Measurements from ENCODE around the gene ITM2B. TPM values are rescaled to one million over a fixed set of nuclear protein-coding genes. Genes with fewer than 3 reads are reported as not detected.
A peak's percentile ranks its signal among the peaks of the same experiment; 100 is the strongest.

Gene ITM2B
- total RNA-seq, 4 donors from 2014 or later: 117 to 352 (median 310) TPM

GRCh38 chr13:48264058-48264457, 31.1 kb downstream of the ITM2B start:
- H3K4me1 ChIP-seq: peaks cover 0 to 7% (median 0%) of the 10 kb centered on the region in 4 donors
- no peak overlapping the region for H3K27ac ChIP-seq
- DNase-seq: no peak
- H3K9me3 ChIP-seq: no peaks in the 10 kb centered on the region
- TF ChIP-seq POLR2A (IDR thresholded peaks at IDR 0.05) (no peak), EP300 (IDR thresholded peaks at IDR 0.05; ENCODE audit: low read depth) (no peak), CTCF (IDR thresholded peaks at IDR 0.05) (no peak), POLR2AphosphoS5 (IDR thresholded peaks at IDR 0.05) (no peak)
- WGBS, 2 donors (ENCODE audit: low coverage in 1 of 2): 82 to 84% methylated on average over 2 of the region's 2 CpGs
- peaks cover 0 to 52% (median 16%) of the 10 kb centered on the region in 4 donors for H3K36me3 ChIP-seq
- in situ Hi-C loops (cut with MboI; ENCODE audit: low pct_ligation_motif_present in 1 of 4, low pct_unique_long_range_greater_than_20kb in 1 of 4, low sequenced_read_pairs in 3 of 4) (no loop called here), intact Hi-C loops (cut with DNase I; ENCODE audit: low total_unique reads) (no loop called here)
- H3K4me3 ChIP-seq: no peak overlapping the region
- no peaks in the 10 kb centered on the region for H3K27me3 ChIP-seq

GRCh38 chr13:48265217-48265815, 32.3 kb downstream of the ITM2B start:
- H3K4me3 ChIP-seq: no peak overlapping the region
- no peaks in the 10 kb centered on the region for H3K27me3 ChIP-seq
- 76 to 97% methylated on average over 3 to 8 of the region's 8 CpGs for WGBS, 2 donors (ENCODE audit: low coverage in 1 of 2)
- TF ChIP-seq EP300 (IDR thresholded peaks at IDR 0.05; ENCODE audit: low read depth) (no peak), POLR2AphosphoS5 (IDR thresholded peaks at IDR 0.05) (no peak), CTCF (IDR thresholded peaks at IDR 0.05) (no peak), POLR2A (IDR thresholded peaks at IDR 0.05) (no peak)
- no peaks in the 10 kb centered on the region for H3K9me3 ChIP-seq
- peaks cover 0 to 7% (median 0%) of the 10 kb centered on the region in 4 donors for H3K4me1 ChIP-seq
- DNase-seq: peak; percentile 9
- peaks cover 0 to 42% (median 15%) of the 10 kb centered on the region in 4 donors for H3K36me3 ChIP-seq
- in situ Hi-C loops (cut with MboI; ENCODE audit: low pct_ligation_motif_present in 1 of 4, low pct_unique_long_range_greater_than_20kb in 1 of 4, low sequenced_read_pairs in 3 of 4): no loop called here
- intact Hi-C loops (cut with DNase I; ENCODE audit: low total_unique reads): no loop called here
- H3K27ac ChIP-seq: no peak overlapping the region

- H3K9me3 ChIP-seq: no peaks in the 10 kb centered on the region
- intact Hi-C loops (cut with DNase I; ENCODE audit: low total_unique reads) (no loop called here), in situ Hi-C loops (cut with MboI; ENCODE audit: low pct_ligation_motif_present in 1 of 4, low pct_unique_long_range_greater_than_20kb in 1 of 4, low sequenced_read_pairs in 3 of 4) (no loop called here)
- H3K36me3 ChIP-seq: peaks cover 0 to 34% (median 11%) of the 10 kb centered on the region in 4 donors
- no peak for DNase-seq
- H3K27me3 ChIP-seq: no peaks in the 10 kb centered on the region
- H3K27ac ChIP-seq: no peak overlapping the region
- peaks cover 0 to 7% (median 0%) of the 10 kb centered on the region in 4 donors for H3K4me1 ChIP-seq
- H3K4me3 ChIP-seq: no peak overlapping the region
- no peak for TF ChIP-seq POLR2AphosphoS5 (IDR thresholded peaks at IDR 0.05)
- TF ChIP-seq EP300 (IDR thresholded peaks at IDR 0.05; ENCODE audit: low read depth): no peak
- no peak for TF ChIP-seq CTCF (IDR thresholded peaks at IDR 0.05)
- TF ChIP-seq POLR2A (IDR thresholded peaks at IDR 0.05): no peak
Measured at GRCh38 chr13:48266150-48266549, 33.1 kb downstream of the ITM2B start.

GRCh38 chr13:48266701-48267639, 34.0 kb downstream of the ITM2B start:
- H3K4me1 ChIP-seq: peaks cover 0 to 7% (median 0%) of the 10 kb centered on the region in 4 donors
- WGBS, 2 donors (ENCODE audit: low coverage in 1 of 2): 90 to 91% methylated on average over 2 of the region's 2 CpGs

More at GRCh38 chr13:48266701-48267639, 34.0 kb downstream of the ITM2B start:
- Histone ChIP-seq H3K4me3 (no peak overlapping the region), H3K27ac (no peak overlapping the region), H3K9me3 (no peaks in the 10 kb centered on the region), H3K36me3 (peaks cover 0 to 27% (median 8%) of the 10 kb centered on the region in 4 donors), H3K27me3 (no peaks in the 10 kb centered on the region)
- no peak for DNase-seq
- intact Hi-C loops (cut with DNase I; ENCODE audit: low total_unique reads) (no loop called here), in situ Hi-C loops (cut with MboI; ENCODE audit: low pct_ligation_motif_present in 1 of 4, low pct_unique_long_range_greater_than_20kb in 1 of 4, low sequenced_read_pairs in 3 of 4) (no loop called here)
- TF ChIP-seq POLR2A (IDR thresholded peaks at IDR 0.05) (no peak), POLR2AphosphoS5 (IDR thresholded peaks at IDR 0.05) (no peak), CTCF (IDR thresholded peaks at IDR 0.05) (no peak), EP300 (IDR thresholded peaks at IDR 0.05; ENCODE audit: low read depth) (no peak)

Data from transverse colon (tissue), 4 donors.